ENCODE data around the gene SLC5A11. TPM values are rescaled to one million over a fixed set of nuclear protein-coding genes. Genes with fewer than 3 reads are reported as not detected.

Gene SLC5A11
- total and polyA plus RNA-seq, 7 donors, result 0.05 to 0.24 (median 0.16) TPM; not detected in 3

- Histone ChIP-seq H3K27ac (no peak overlapping the region), H3K9me3 (no peaks in the 10 kb centered on the region), H3K27me3 (ENCODE audit: insufficient read depth in 3 of 3, low read length in 2 of 3) (peaks cover 0 to 3% (median 0%) of the 10 kb centered on the region in 3 donors), H3K4me3 (no peak overlapping the region), H3K36me3 (ENCODE audit: insufficient read depth in 1 of 2, low read depth in 1 of 2) (no peaks in the 10 kb centered on the region), H3K4me1 (no peaks in the 10 kb centered on the region)
- TF ChIP-seq, protein P1, sequence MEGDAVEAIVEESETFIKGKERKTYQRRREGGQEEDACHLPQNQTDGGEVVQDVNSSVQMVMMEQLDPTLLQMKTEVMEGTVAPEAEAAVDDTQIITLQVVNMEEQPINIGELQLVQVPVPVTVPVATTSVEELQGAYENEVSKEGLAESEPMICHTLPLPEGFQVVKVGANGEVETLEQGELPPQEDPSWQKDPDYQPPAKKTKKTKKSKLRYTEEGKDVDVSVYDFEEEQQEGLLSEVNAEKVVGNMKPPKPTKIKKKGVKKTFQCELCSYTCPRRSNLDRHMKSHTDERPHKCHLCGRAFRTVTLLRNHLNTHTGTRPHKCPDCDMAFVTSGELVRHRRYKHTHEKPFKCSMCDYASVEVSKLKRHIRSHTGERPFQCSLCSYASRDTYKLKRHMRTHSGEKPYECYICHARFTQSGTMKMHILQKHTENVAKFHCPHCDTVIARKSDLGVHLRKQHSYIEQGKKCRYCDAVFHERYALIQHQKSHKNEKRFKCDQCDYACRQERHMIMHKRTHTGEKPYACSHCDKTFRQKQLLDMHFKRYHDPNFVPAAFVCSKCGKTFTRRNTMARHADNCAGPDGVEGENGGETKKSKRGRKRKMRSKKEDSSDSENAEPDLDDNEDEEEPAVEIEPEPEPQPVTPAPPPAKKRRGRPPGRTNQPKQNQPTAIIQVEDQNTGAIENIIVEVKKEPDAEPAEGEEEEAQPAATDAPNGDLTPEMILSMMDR (IDR thresholded peaks at IDR 0.05), result no peak
- intact Hi-C loops (cut with DNase I), result no loop called here
- ATAC-seq (no peak), DNase-seq (no peak)
- WGBS, 3 donors, result 75 to 79% (median 77%) methylated on average over 9 of the region's 9 CpGs
Measured at GRCh38 chr16:24850289-24850938, 4.7 kb downstream of the SLC5A11 start.

- TF ChIP-seq, protein P1 (IDR thresholded peaks at IDR 0.05), result no peak
- Histone ChIP-seq H3K4me3 (no peak overlapping the region), H3K36me3 (ENCODE audit: insufficient read depth in 1 of 2, low read depth in 1 of 2) (no peaks in the 10 kb centered on the region), H3K9me3 (no peaks in the 10 kb centered on the region), H3K4me1 (no peaks in the 10 kb centered on the region), H3K27me3 (ENCODE audit: insufficient read depth in 3 of 3, low read length in 2 of 3) (peaks cover 0 to 3% (median 0%) of the 10 kb centered on the region in 3 donors), H3K27ac (no peak overlapping the region)
- WGBS, 3 donors, result 64 to 71% (median 68%) methylated on average over 8 of the region's 8 CpGs
- DNase-seq, result no peak
- intact Hi-C loops (cut with DNase I), result no loop called here
- ATAC-seq, result no peak
Measured at GRCh38 chr16:24851700-24852099, 5.9 kb downstream of the SLC5A11 start.

GRCh38 chr16:24852281-24852721 is 6.5 kb downstream of the SLC5A11 start:
- ATAC-seq (no peak), DNase-seq (no peak)
- Histone ChIP-seq H3K36me3 (ENCODE audit: insufficient read depth in 1 of 2, low read depth in 1 of 2) (no peaks in the 10 kb centered on the region), H3K9me3 (no peaks in the 10 kb centered on the region), H3K27ac (no peak overlapping the region), H3K4me1 (no peaks in the 10 kb centered on the region), H3K27me3 (ENCODE audit: insufficient read depth in 3 of 3, low read length in 2 of 3) (peaks cover 0 to 3% (median 0%) of the 10 kb centered on the region in 3 donors), H3K4me3 (no peak overlapping the region)
- WGBS, 3 donors, result 52 to 63% (median 56%) methylated on average over 8 of the region's 8 CpGs
- intact Hi-C loops (cut with DNase I), result no loop called here
- TF ChIP-seq, protein P1 (IDR thresholded peaks at IDR 0.05), result no peak

- ATAC-seq (no peak), DNase-seq (no peak)
- H3K9me3 ChIP-seq, result no peaks in the 10 kb centered on the region
- WGBS, 3 donors, result 75 to 79% (median 78%) methylated on average over 8 of the region's 8 CpGs
- H3K27me3 ChIP-seq (ENCODE audit: insufficient read depth in 3 of 3, low read length in 2 of 3), result peaks cover 0 to 3% (median 0%) of the 10 kb centered on the region in 3 donors
- H3K4me3 ChIP-seq, result no peak overlapping the region
- no peaks in the 10 kb centered on the region for H3K36me3 ChIP-seq (ENCODE audit: insufficient read depth in 1 of 2, low read depth in 1 of 2)
- no peak overlapping the region for H3K27ac ChIP-seq
- H3K4me1 ChIP-seq, result no peaks in the 10 kb centered on the region
- TF ChIP-seq, protein P1 (IDR thresholded peaks at IDR 0.05), result no peak
- intact Hi-C loops (cut with DNase I), result no loop called here
Measured at GRCh38 chr16:24853169-24853824, 7.5 kb downstream of the SLC5A11 start.
